ENCODE measurements around the gene SBNO2.

DNA sequence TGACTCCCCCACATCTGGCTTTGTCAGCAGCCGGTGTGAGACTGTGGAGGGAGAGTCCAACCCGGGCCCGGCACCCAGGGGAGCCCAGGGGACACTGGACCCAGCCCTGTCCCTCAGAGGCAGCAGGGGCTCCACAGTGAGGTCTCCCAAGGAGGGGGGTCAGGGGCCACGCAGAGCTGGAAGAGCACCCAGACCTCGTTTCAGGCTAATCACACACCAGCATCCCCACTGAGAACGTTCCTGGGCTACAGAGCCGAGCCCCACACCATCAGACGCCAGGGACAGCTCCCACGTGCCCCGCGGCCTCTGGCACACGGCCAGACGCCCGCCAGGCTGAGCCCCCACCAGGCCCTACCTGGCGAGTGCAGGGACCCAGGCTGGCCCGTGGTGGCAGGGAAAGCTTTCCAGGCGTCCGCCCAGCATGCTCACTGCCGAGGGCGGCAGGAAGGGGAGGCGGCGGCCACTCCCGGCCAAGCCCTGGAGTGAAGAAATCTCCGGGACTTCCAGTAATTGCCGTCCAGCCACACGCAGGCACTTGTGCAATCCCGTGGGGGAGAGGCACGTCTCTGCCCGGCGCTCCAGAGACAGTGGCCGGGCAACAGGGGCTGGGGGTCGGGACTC lies 19.2 kb downstream of the SBNO2 start:
- TF ChIP-seq CTCF (IDR thresholded peaks at IDR 0.05) = peak in 1 of 6 experiments; percentile 26
- peak in 1 of 2 donors; percentile 19 for TF ChIP-seq POLR2A (IDR thresholded peaks at IDR 0.05)

Data from Peyer's patch (tissue), 4 donors.